Body of pancreas (tissue), 4 donors: ENCODE results near the gene TLR7.

ENCODE experiments used
- CTCF ChIP-seq, 7 experiments: fragments of 450-650 bp in 4 of 7; fragments of 200-600 bp in 3 of 7; sonication (generic) in 3 of 7; IDR thresholded peaks; one replicate each; pipeline ENCODE4 v1.5.1; 2016 to 2019; ENCODE audit warnings: antibody characterized with exemption in 7 of 7
- POLR2A ChIP-seq, 3 donors: fragments of 450-650 bp; IDR thresholded peaks; one replicate each; pipeline ENCODE4 v1.6.1; 2016; ENCODE audit warnings: antibody characterized with exemption in 3 of 3, mild to moderate bottlenecking in 2 of 3

- no peak for TF ChIP-seq POLR2A (IDR thresholded peaks at IDR 0.05)
- TF ChIP-seq CTCF (IDR thresholded peaks at IDR 0.05): no peak
Observed at GRCh38 chrX:12899506-12899905, 32.6 kb downstream of the TLR7 start.
